ENCODE measurements around the gene LIMK1.

Gene LIMK1

DNA sequence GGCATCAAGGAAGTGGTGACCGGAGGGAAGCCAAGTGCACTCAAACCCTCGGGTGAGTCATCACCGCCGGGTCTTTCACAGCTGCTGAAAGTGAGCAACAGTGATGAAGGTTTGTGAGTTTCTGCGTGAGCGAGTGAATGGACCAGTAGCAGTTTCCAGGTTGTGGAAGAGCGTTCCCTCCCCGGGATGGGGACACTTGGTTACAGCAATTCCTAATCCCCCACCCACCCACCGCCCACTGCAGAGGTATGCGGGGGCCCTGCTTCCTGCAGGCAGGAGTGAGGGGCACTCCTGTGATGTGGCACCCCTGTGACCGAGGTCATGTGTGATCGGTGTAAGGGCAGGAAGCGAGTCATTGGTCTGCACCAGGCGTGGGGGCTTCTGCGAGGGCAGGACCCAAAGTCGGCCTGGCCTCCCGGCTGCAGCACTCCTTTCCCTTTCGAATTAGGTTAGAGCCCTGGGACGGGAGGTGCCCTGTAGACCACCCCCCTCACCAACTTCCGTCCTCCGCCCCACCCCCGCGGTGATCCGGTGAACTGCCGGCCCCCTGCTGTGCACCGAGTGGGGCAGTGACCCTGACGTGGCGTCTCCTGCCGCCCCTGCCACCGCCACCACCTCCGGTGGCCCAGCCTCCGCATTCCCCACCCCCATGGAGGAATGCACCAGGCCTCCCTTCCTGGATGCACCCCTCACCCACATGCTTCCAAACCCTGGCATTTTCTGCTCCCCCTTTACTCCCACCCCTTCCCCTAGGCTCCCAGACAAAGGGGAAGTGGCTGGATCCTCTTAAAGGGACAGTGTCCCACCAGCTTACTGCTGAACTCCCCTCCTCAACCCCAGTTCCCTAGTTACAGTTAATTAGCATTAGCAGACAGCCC, 10.9 kb downstream of the LIMK1 start:
- peak overlapping the region; percentile 89 for H3K14ac ChIP-seq (ENCODE audit: low read length)
- no peak overlapping the region for H4K91ac ChIP-seq (ENCODE audit: low read depth, low read length, poor library complexity)
- peak overlapping the region; percentile 49 for H3K4me2 ChIP-seq (ENCODE audit: insufficient read depth, low read length, poor library complexity, severe bottlenecking)
- peak overlapping the region in 1 of 2 donors; percentile 42 for H3K4me3 ChIP-seq (ENCODE audit: low read length in 2 of 2)
- H2AFZ ChIP-seq (ENCODE audit: low read length): peak overlapping the region; percentile 87
- H3K4me1 ChIP-seq (ENCODE audit: control insufficient read depth in 2 of 2, insufficient read depth in 1 of 2, low read depth in 1 of 2, low read length in 2 of 2): peaks cover 28 to 38% of the 10 kb centered on the region in 2 donors
- H3K18ac ChIP-seq (ENCODE audit: low read length): peak overlapping the region; percentile 94
- peak overlapping the region; percentile 45 for H2BK15ac ChIP-seq (ENCODE audit: low read length)
- no peak overlapping the region for H3K23ac ChIP-seq (ENCODE audit: low read depth, low read length, poor library complexity)
- no peak overlapping the region for H4K8ac ChIP-seq (ENCODE audit: low read depth, low read length)
- H2BK5ac ChIP-seq (ENCODE audit: low read length): peak overlapping the region; percentile 7
- peak overlapping the region; percentile 48 for H3K27ac ChIP-seq (replicated peaks; ENCODE audit: low read length)
- no CpG with 5 or more reads among the region's 32 CpGs for WGBS, 2 donors (ENCODE audit: extremely low coverage in 2 of 2, insufficient read length in 2 of 2, insufficient replicate concordance in 1 of 2)
- H2AK5ac ChIP-seq (ENCODE audit: low read depth, low read length): peak overlapping the region; percentile 98
- H3K27me3 ChIP-seq (ENCODE audit: control insufficient read depth in 3 of 3, insufficient read depth in 3 of 3, low read depth in 1 of 3, low read length in 3 of 3): no peaks in the 10 kb centered on the region
- H3K4ac ChIP-seq (ENCODE audit: low read length): peak overlapping the region; percentile 53
- DNase-seq (ENCODE audit: low spot score): peak; percentile 54
- H3K36me3 ChIP-seq (replicated peaks in 1 of 2; ENCODE audit: control insufficient read depth in 2 of 2, insufficient read depth in 2 of 2, low read length in 2 of 2): peaks cover 22 to 47% of the 10 kb centered on the region in 2 donors
- H2BK12ac ChIP-seq (ENCODE audit: low read length): no peak overlapping the region
- H3K9me3 ChIP-seq (replicated peaks in 1 of 2; ENCODE audit: control insufficient read depth in 2 of 2, insufficient read depth in 1 of 2, low read depth in 1 of 2, low read length in 2 of 2): peaks cover 9 to 21% of the 10 kb centered on the region in 2 donors
- peaks cover 12% of the 10 kb centered on the region for H3K79me1 ChIP-seq (ENCODE audit: low read depth, low read length)
- peak overlapping the region; percentile 73 for H3K9ac ChIP-seq (ENCODE audit: low read depth, low read length, poor library complexity)
- peak overlapping the region; percentile 83 for H2BK120ac ChIP-seq (ENCODE audit: low read depth, low read length)

GRCh38 chr7:74095135-74095534, 11.5 kb downstream of the LIMK1 start:
- no CpG with 5 or more reads among the region's 6 CpGs for WGBS, 2 donors (ENCODE audit: extremely low coverage in 2 of 2, insufficient read length in 2 of 2, insufficient replicate concordance in 1 of 2)
- H2BK5ac ChIP-seq (ENCODE audit: low read length): no peak overlapping the region
- peak overlapping the region; percentile 84 for H3K14ac ChIP-seq (ENCODE audit: low read length)
- peak overlapping the region; percentile 95 for H2BK12ac ChIP-seq (ENCODE audit: low read length)
- H3K9me3 ChIP-seq (replicated peaks in 1 of 2; ENCODE audit: control insufficient read depth in 2 of 2, insufficient read depth in 1 of 2, low read depth in 1 of 2, low read length in 2 of 2): peaks cover 9 to 21% of the 10 kb centered on the region in 2 donors
- H3K4me1 ChIP-seq (ENCODE audit: control insufficient read depth in 2 of 2, insufficient read depth in 1 of 2, low read depth in 1 of 2, low read length in 2 of 2): peaks cover 28 to 38% of the 10 kb centered on the region in 2 donors
- H3K36me3 ChIP-seq (replicated peaks in 1 of 2; ENCODE audit: control insufficient read depth in 2 of 2, insufficient read depth in 2 of 2, low read length in 2 of 2): peaks cover 22 to 50% of the 10 kb centered on the region in 2 donors
- DNase-seq (ENCODE audit: low spot score): no peak
- no peak overlapping the region for H3K4ac ChIP-seq (ENCODE audit: low read length)
- H3K4me2 ChIP-seq (ENCODE audit: insufficient read depth, low read length, poor library complexity, severe bottlenecking): no peak overlapping the region
- H3K4me3 ChIP-seq (ENCODE audit: low read length in 2 of 2): no peak overlapping the region
- H2BK15ac ChIP-seq (ENCODE audit: low read length): no peak overlapping the region
- no peak overlapping the region for H4K8ac ChIP-seq (ENCODE audit: low read depth, low read length)
- peak overlapping the region; percentile 87 for H3K18ac ChIP-seq (ENCODE audit: low read length)
- H2AFZ ChIP-seq (ENCODE audit: low read length): peak overlapping the region; percentile 87
- H2BK120ac ChIP-seq (ENCODE audit: low read depth, low read length): no peak overlapping the region
- H2AK5ac ChIP-seq (ENCODE audit: low read depth, low read length): peak overlapping the region; percentile 74
- peaks cover 12% of the 10 kb centered on the region for H3K79me1 ChIP-seq (ENCODE audit: low read depth, low read length)
- no peak overlapping the region for H3K23ac ChIP-seq (ENCODE audit: low read depth, low read length, poor library complexity)
- H3K9ac ChIP-seq (ENCODE audit: low read depth, low read length, poor library complexity): no peak overlapping the region
- H4K91ac ChIP-seq (ENCODE audit: low read depth, low read length, poor library complexity): no peak overlapping the region
- peak overlapping the region; percentile 14 for H3K27ac ChIP-seq (replicated peaks; ENCODE audit: low read length)
- no peaks in the 10 kb centered on the region for H3K27me3 ChIP-seq (ENCODE audit: control insufficient read depth in 3 of 3, insufficient read depth in 3 of 3, low read depth in 1 of 3, low read length in 3 of 3)

DNA sequence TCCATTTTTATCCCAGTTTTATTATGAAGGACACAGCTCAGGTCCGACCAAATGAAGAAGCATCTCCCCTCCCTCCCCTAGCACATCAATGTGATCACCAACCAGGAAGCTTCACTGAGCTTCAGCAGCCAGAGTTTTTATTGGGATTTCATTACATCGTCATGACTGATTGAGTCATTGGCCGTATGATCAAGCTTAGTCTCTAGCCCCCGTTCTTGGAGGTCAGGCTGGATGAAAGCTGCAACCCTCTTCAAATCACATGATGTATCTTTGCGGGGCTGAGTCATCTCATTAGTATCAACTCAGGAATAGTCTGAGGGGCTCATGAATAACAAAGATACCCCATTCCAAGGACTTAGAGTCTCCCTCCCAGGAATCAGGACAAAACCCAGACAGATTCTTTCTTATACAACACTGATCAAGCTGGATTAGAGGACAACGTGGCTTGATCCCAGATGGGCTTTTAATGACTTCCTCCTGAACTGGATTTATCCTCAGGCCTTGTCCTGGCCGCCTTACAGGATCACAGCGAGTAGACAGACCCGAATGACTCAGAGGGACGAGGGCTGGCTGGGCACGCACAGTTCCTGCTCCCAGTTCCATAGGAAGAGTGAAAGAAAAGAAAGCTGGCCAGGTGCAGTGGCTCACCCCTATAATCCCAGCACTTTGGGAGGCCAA, 14.5 kb downstream of the LIMK1 start:
- H3K27me3 ChIP-seq (ENCODE audit: control insufficient read depth in 3 of 3, insufficient read depth in 3 of 3, low read depth in 1 of 3, low read length in 3 of 3): no peaks in the 10 kb centered on the region
- no peak overlapping the region for H4K8ac ChIP-seq (ENCODE audit: low read depth, low read length)
- no peak overlapping the region for H4K91ac ChIP-seq (ENCODE audit: low read depth, low read length, poor library complexity)
- no CpG with 5 or more reads among the region's 11 CpGs for WGBS, 2 donors (ENCODE audit: extremely low coverage in 2 of 2, insufficient read length in 2 of 2, insufficient replicate concordance in 1 of 2)
- no peak overlapping the region for H3K18ac ChIP-seq (ENCODE audit: low read length)
- no peak overlapping the region for H3K4me3 ChIP-seq (ENCODE audit: low read length in 2 of 2)
- no peak overlapping the region for H3K9ac ChIP-seq (ENCODE audit: low read depth, low read length, poor library complexity)
- H2BK5ac ChIP-seq (ENCODE audit: low read length): no peak overlapping the region
- H3K23ac ChIP-seq (ENCODE audit: low read depth, low read length, poor library complexity): no peak overlapping the region
- no peak overlapping the region for H3K4ac ChIP-seq (ENCODE audit: low read length)
- no peak overlapping the region for H2BK120ac ChIP-seq (ENCODE audit: low read depth, low read length)
- H3K9me3 ChIP-seq (replicated peaks in 1 of 2; ENCODE audit: control insufficient read depth in 2 of 2, insufficient read depth in 1 of 2, low read depth in 1 of 2, low read length in 2 of 2): peaks cover 9 to 21% of the 10 kb centered on the region in 2 donors
- no peak overlapping the region for H2BK15ac ChIP-seq (ENCODE audit: low read length)
- H3K4me2 ChIP-seq (ENCODE audit: insufficient read depth, low read length, poor library complexity, severe bottlenecking): no peak overlapping the region
- no peak for DNase-seq (ENCODE audit: low spot score)
- no peak overlapping the region for H3K14ac ChIP-seq (ENCODE audit: low read length)
- no peak overlapping the region for H2AFZ ChIP-seq (ENCODE audit: low read length)
- no peak overlapping the region for H2AK5ac ChIP-seq (ENCODE audit: low read depth, low read length)
- peaks cover 22 to 72% of the 10 kb centered on the region in 2 donors for H3K36me3 ChIP-seq (replicated peaks in 1 of 2; ENCODE audit: control insufficient read depth in 2 of 2, insufficient read depth in 2 of 2, low read length in 2 of 2)
- peaks cover 12% of the 10 kb centered on the region for H3K79me1 ChIP-seq (ENCODE audit: low read depth, low read length)
- peaks cover 18 to 21% of the 10 kb centered on the region in 2 donors for H3K4me1 ChIP-seq (ENCODE audit: control insufficient read depth in 2 of 2, insufficient read depth in 1 of 2, low read depth in 1 of 2, low read length in 2 of 2)
- H2BK12ac ChIP-seq (ENCODE audit: low read length): no peak overlapping the region
- H3K27ac ChIP-seq (replicated peaks; ENCODE audit: low read length): no peak overlapping the region

DNA sequence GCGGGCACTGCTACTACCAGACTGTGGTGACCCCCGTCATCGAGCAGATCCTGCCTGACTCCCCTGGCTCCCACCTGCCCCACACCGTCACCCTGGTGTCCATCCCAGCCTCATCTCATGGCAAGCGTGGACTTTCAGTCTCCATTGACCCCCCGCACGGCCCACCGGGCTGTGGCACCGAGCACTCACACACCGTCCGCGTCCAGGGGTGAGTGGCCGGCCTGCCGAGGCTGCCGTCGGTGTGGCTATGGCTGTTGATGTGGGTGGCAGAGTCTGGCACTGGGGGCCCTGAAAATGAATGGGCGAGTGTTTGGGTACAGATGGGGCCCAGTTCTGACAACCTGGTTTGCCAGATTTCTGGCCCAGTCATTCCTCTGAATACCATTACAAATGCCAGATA, 15.4 kb downstream of the LIMK1 start:
- Histone ChIP-seq H2BK120ac (ENCODE audit: low read depth, low read length) (no peak overlapping the region), H2AK5ac (ENCODE audit: low read depth, low read length) (no peak overlapping the region)

More for the DNA sequence above, 15.4 kb downstream of the LIMK1 start:
- peaks cover 10 to 13% of the 10 kb centered on the region in 2 donors for H3K4me1 ChIP-seq (ENCODE audit: control insufficient read depth in 2 of 2, insufficient read depth in 1 of 2, low read depth in 1 of 2, low read length in 2 of 2)
- peaks cover 24 to 78% of the 10 kb centered on the region in 2 donors for H3K36me3 ChIP-seq (replicated peaks in 1 of 2; ENCODE audit: control insufficient read depth in 2 of 2, insufficient read depth in 2 of 2, low read length in 2 of 2)
- no peak for DNase-seq (ENCODE audit: low spot score)
- no peak overlapping the region for H2BK12ac ChIP-seq (ENCODE audit: low read length)
- no CpG with 5 or more reads among the region's 17 CpGs for WGBS, 2 donors (ENCODE audit: extremely low coverage in 2 of 2, insufficient read length in 2 of 2, insufficient replicate concordance in 1 of 2)
- H3K18ac ChIP-seq (ENCODE audit: low read length): peak overlapping the region; percentile 71
- H3K23ac ChIP-seq (ENCODE audit: low read depth, low read length, poor library complexity): peak overlapping the region; percentile 55
- no peak overlapping the region for H4K8ac ChIP-seq (ENCODE audit: low read depth, low read length)
- no peak overlapping the region for H3K4me3 ChIP-seq (ENCODE audit: low read length in 2 of 2)
- H3K79me1 ChIP-seq (ENCODE audit: low read depth, low read length): peaks cover 9% of the 10 kb centered on the region
- H2AFZ ChIP-seq (ENCODE audit: low read length): no peak overlapping the region
- H3K9ac ChIP-seq (ENCODE audit: low read depth, low read length, poor library complexity): no peak overlapping the region
- H3K14ac ChIP-seq (ENCODE audit: low read length): peak overlapping the region; percentile 56
- H3K4ac ChIP-seq (ENCODE audit: low read length): no peak overlapping the region
- no peak overlapping the region for H4K91ac ChIP-seq (ENCODE audit: low read depth, low read length, poor library complexity)
- no peak overlapping the region for H2BK15ac ChIP-seq (ENCODE audit: low read length)
- no peak overlapping the region for H2BK5ac ChIP-seq (ENCODE audit: low read length)
- peaks cover 9 to 21% of the 10 kb centered on the region in 2 donors for H3K9me3 ChIP-seq (replicated peaks in 1 of 2; ENCODE audit: control insufficient read depth in 2 of 2, insufficient read depth in 1 of 2, low read depth in 1 of 2, low read length in 2 of 2)
- no peak overlapping the region for H3K4me2 ChIP-seq (ENCODE audit: insufficient read depth, low read length, poor library complexity, severe bottlenecking)
- H3K27ac ChIP-seq (replicated peaks; ENCODE audit: low read length): no peak overlapping the region
- H3K27me3 ChIP-seq (ENCODE audit: control insufficient read depth in 3 of 3, insufficient read depth in 3 of 3, low read depth in 1 of 3, low read length in 3 of 3): no peaks in the 10 kb centered on the region
